ENCODE measurements around the gene SPPL2A. TPM values are rescaled to one million over a fixed set of nuclear protein-coding genes. Genes with fewer than 3 reads are reported as not detected.

Gene SPPL2A
- total RNA-seq, 1 donor from 2014 or later: 27.3 TPM

GRCh38 chr15:50751394-50751793 lies 14.1 kb downstream of the SPPL2A start:
- Histone ChIP-seq H3K4me3 (no peak overlapping the region), H3K27me3 (no peaks in the 10 kb centered on the region), H3F3A (ENCODE audit: low read depth) (no peaks in the 10 kb centered on the region), H2AFZ (replicated peaks) (no peak overlapping the region), H3K36me3 (no peaks in the 10 kb centered on the region), H3K4me2 (no peak overlapping the region), H3K9me3 (ENCODE audit: low read depth) (no peaks in the 10 kb centered on the region), H3K27ac (no peak overlapping the region), H3K4me1 (no peaks in the 10 kb centered on the region), H4K20me1 (ENCODE audit: low read depth) (no peaks in the 10 kb centered on the region), H3K9ac (no peak overlapping the region), H3K79me2 (ENCODE audit: low read depth) (peaks cover 22% of the 10 kb centered on the region)
- no peaks in the 10 kb centered on the region for H3K4me1 Mint-ChIP-seq
- H3K4me3 Mint-ChIP-seq: no peak overlapping the region
- H3K9me3 Mint-ChIP-seq: no peaks in the 10 kb centered on the region
- H3K36me3 Mint-ChIP-seq: peaks cover 9% of the 10 kb centered on the region
- H3K27ac Mint-ChIP-seq: no peak overlapping the region
- TF ChIP-seq CTCF (IDR thresholded peaks at IDR 0.05) (no peak), EZH2phosphoT487 (IDR thresholded peaks at IDR 0.05) (no peak), EZH2 (IDR thresholded peaks at IDR 0.05) (no peak)
- H3K27me3 Mint-ChIP-seq (ENCODE audit: insufficient read depth, low read depth): no peaks in the 10 kb centered on the region
- no peak for DNase-seq (ENCODE audit: low spot score)

- Histone ChIP-seq H3K4me1 (no peaks in the 10 kb centered on the region), H3K4me2 (no peak overlapping the region), H3K27ac (no peak overlapping the region), H3K9ac (no peak overlapping the region), H3F3A (ENCODE audit: low read depth) (no peaks in the 10 kb centered on the region), H3K4me3 (no peak overlapping the region), H3K9me3 (ENCODE audit: low read depth) (no peaks in the 10 kb centered on the region), H3K27me3 (no peaks in the 10 kb centered on the region), H3K36me3 (no peaks in the 10 kb centered on the region), H2AFZ (replicated peaks) (no peak overlapping the region), H3K79me2 (ENCODE audit: low read depth) (peaks cover 13% of the 10 kb centered on the region), H4K20me1 (ENCODE audit: low read depth) (no peaks in the 10 kb centered on the region)
- H3K4me3 Mint-ChIP-seq: no peak overlapping the region
- peaks cover 7% of the 10 kb centered on the region for H3K36me3 Mint-ChIP-seq
- no peaks in the 10 kb centered on the region for H3K4me1 Mint-ChIP-seq
- no peaks in the 10 kb centered on the region for H3K9me3 Mint-ChIP-seq
- H3K27me3 Mint-ChIP-seq (ENCODE audit: insufficient read depth, low read depth): no peaks in the 10 kb centered on the region
- no peak for DNase-seq (ENCODE audit: low spot score)
- no peak overlapping the region for H3K27ac Mint-ChIP-seq
- TF ChIP-seq EZH2 (IDR thresholded peaks at IDR 0.05): no peak
- TF ChIP-seq EZH2phosphoT487 (IDR thresholded peaks at IDR 0.05): no peak
- TF ChIP-seq CTCF (IDR thresholded peaks at IDR 0.05): no peak
These were observed 15.2 kb downstream of the SPPL2A start for GRCh38 chr15:50750227-50750705.

GRCh38 chr15:50747523-50747922 lies 18.0 kb downstream of the SPPL2A start:
- Histone ChIP-seq H3K4me1 (no peaks in the 10 kb centered on the region), H3K9ac (no peak overlapping the region), H3K9me3 (ENCODE audit: low read depth) (no peaks in the 10 kb centered on the region), H2AFZ (replicated peaks) (no peak overlapping the region), H3K4me2 (no peak overlapping the region), H3K36me3 (no peaks in the 10 kb centered on the region), H3K27me3 (no peaks in the 10 kb centered on the region), H4K20me1 (ENCODE audit: low read depth) (no peaks in the 10 kb centered on the region), H3K27ac (no peak overlapping the region), H3F3A (ENCODE audit: low read depth) (no peaks in the 10 kb centered on the region), H3K79me2 (ENCODE audit: low read depth) (no peaks in the 10 kb centered on the region), H3K4me3 (no peak overlapping the region)
- no peak for TF ChIP-seq EZH2phosphoT487 (IDR thresholded peaks at IDR 0.05)
- no peak for TF ChIP-seq EZH2 (IDR thresholded peaks at IDR 0.05)
- no peak for TF ChIP-seq CTCF (IDR thresholded peaks at IDR 0.05)
- Mint-ChIP-seq H3K27me3 (ENCODE audit: insufficient read depth, low read depth) (no peaks in the 10 kb centered on the region), H3K36me3 (peaks cover 7% of the 10 kb centered on the region), H3K9me3 (no peaks in the 10 kb centered on the region), H3K4me3 (no peak overlapping the region), H3K27ac (no peak overlapping the region), H3K4me1 (no peaks in the 10 kb centered on the region)
- no peak for DNase-seq (ENCODE audit: low spot score)

All from neural progenitor cell (in vitro differentiated cells).